Measurements from ENCODE around the gene TP53RK. TPM values are rescaled to one million over a fixed set of nuclear protein-coding genes. Genes with fewer than 3 reads are reported as not detected.
A peak's percentile ranks its signal among the peaks of the same experiment; 100 is the strongest.

The TP53RK gene
- total and polyA plus RNA-seq, 2 of the 13 experiments (the other 11 are each of a cell fraction or from before 2014, with no cell fraction given): 12.9 to 25.5 TPM

GRCh38 chr20:46689082-46689753, at the start of gene TP53RK (continued):
- TF ChIP-seq ATF5 (CRISPR knock-in tag; IDR thresholded peaks at IDR 0.05; ENCODE audit: low read depth) (peak; percentile 24; the same call in 1 of the 2 replicates), ZFYVE20 (CRISPR knock-in tag; IDR thresholded peaks at IDR 0.05; ENCODE audit: borderline replicate concordance, low read depth) (no peak), HOXA7 (CRISPR knock-in tag; IDR thresholded peaks at IDR 0.05) (no peak), FOXC1 (CRISPR knock-in tag; IDR thresholded peaks at IDR 0.05; ENCODE audit: borderline replicate concordance) (peak; percentile 93), MIXL1 (CRISPR knock-in tag; IDR thresholded peaks at IDR 0.05) (no peak), SP4 (CRISPR knock-in tag; IDR thresholded peaks at IDR 0.05) (peak; percentile 48; the same call in 1 of the 2 replicates), FOXJ3 (CRISPR knock-in tag; IDR thresholded peaks at IDR 0.05; ENCODE audit: borderline replicate concordance) (0 out of 2 replicates have a peak, but pooled peaks have one; percentile 2), SALL2 (CRISPR knock-in tag; IDR thresholded peaks at IDR 0.05) (peak; percentile 91), ESRRA (CRISPR knock-in tag; IDR thresholded peaks at IDR 0.05; ENCODE audit: low read depth) (peak; percentile 41; the same call in 1 of the 2 replicates), EHMT2 (IDR thresholded peaks at IDR 0.05; ENCODE audit: borderline replicate concordance, low read depth, low read length) (no peak), ZBTB38 (CRISPR knock-in tag; IDR thresholded peaks at IDR 0.05) (peak; percentile 87), KDM2A (CRISPR knock-in tag; IDR thresholded peaks at IDR 0.05; ENCODE audit: borderline replicate concordance, low read depth) (peak; percentile 89), CREM (IDR thresholded peaks at IDR 0.05) (no peak), CREM (CRISPR knock-in tag; IDR thresholded peaks at IDR 0.05) (no peak), ZNF772 (CRISPR knock-in tag; IDR thresholded peaks at IDR 0.05) (no peak), RFX5 (IDR thresholded peaks at IDR 0.05; ENCODE audit: low read depth, low read length) (0 out of 2 replicates have a peak, but pooled peaks have one; percentile 6), ZNF256 (CRISPR knock-in tag; conservative IDR thresholded peaks at IDR 0.05) (peak; percentile 97), ZNF337 (CRISPR knock-in tag; IDR thresholded peaks at IDR 0.05; ENCODE audit: borderline replicate concordance, low read depth) (peak; percentile 95), HDAC2 (CRISPR knock-in tag; IDR thresholded peaks at IDR 0.05) (peak; percentile 71; the same call in 1 of the 2 replicates), LRRFIP1 (CRISPR knock-in tag; conservative IDR thresholded peaks at IDR 0.05) (no peak), ZKSCAN8 (CRISPR knock-in tag; IDR thresholded peaks at IDR 0.05; ENCODE audit: borderline replicate concordance) (peak; percentile 33; the same call in 1 of the 2 replicates), ZNF430 (CRISPR knock-in tag; IDR thresholded peaks at IDR 0.05) (peak; percentile 87; the same call in 1 of the 2 replicates), FOXA1 (IDR thresholded peaks at IDR 0.05) (no peak), FOXA1 (CRISPR knock-in tag; IDR thresholded peaks at IDR 0.05) (peak; percentile 28; the same call in 1 of the 2 replicates), KLF15 (CRISPR knock-in tag; IDR thresholded peaks at IDR 0.05; ENCODE audit: borderline replicate concordance) (peak; percentile 61; the same call in 1 of the 2 replicates), NFRKB (IDR thresholded peaks at IDR 0.05) (no peak), FOSL1 (CRISPR knock-in tag; IDR thresholded peaks at IDR 0.05; ENCODE audit: borderline replicate concordance) (no peak), IRX3 (CRISPR knock-in tag; IDR thresholded peaks at IDR 0.05; ENCODE audit: borderline replicate concordance, low read depth) (peak; percentile 81; the same call in 1 of the 2 replicates), SMAD9 (CRISPR knock-in tag; IDR thresholded peaks at IDR 0.05) (peak; percentile 84), ASH2L (IDR thresholded peaks at IDR 0.05; ENCODE audit: insufficient read length, low read depth, low read length) (peak; percentile 94), ELF3 (CRISPR knock-in tag; IDR thresholded peaks at IDR 0.05) (peak; percentile 81)

Measured in HepG2 (cell line).